CD4-positive, alpha-beta T cell treated with Interleukin-4 for 4 hours (primary cell): Measurements from ENCODE around the gene ALPI.
"Not testable (repeated sequence)": the region's sequence is repeated elsewhere in the genome, so short reads cannot be mapped to it uniquely, and the experiment has no call there.

Experiments
- DNase-seq: peaks from one replicate; pipeline ENCODE4 v3.0.0-alpha.2; 2020

ALPI gene

DNA sequence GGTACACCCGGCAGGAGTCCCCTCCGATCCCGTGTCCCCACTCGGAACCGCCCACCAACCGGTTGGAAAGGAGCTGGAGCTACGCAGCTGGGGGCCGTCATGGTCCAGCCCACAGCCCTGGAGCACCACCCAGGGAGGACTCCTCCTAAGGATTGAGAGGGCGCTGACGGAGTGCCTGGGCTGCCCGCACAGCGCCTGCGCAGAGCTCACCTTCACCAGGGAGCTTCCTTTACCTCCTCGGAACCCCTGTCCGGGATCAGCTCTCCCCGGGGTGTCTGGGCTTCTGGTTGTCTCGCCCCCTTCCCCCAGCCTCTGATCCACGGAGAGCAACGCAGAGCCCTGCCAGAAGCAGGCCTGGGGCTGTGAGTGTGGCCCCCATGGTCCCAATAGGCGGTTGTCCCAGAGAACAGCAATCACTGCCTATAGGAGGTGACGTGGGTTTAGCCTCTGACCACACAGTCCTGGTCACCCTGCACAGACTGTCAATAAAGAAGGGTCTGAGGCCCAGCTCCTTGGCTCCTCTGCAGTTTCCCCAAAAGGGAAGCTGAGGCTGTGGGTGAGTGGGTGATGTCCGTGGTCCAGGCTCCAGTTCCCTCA is 34.7 kb upstream of the ALPI start:
- no peak for DNase-seq

DNA sequence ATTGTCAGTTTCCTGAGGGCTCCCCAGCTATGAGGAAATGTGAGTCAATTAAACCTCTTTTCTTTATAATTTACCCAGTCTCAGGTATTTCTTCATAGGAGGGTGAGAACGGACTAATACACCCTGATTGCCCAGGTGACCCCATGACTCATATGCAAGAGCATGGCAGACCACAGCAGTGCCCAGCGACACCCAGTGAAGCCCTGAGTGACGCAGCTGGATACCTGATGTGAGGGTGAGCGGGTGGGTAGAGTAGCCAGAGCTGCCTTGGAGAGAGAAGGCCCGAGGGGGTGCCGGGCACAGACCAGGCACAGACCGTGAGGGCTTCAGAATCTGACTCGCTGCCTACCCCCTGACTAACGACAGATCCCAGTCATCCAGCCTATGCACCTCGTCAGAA is 33.9 kb upstream of the ALPI start:
- no peak for DNase-seq

DNA sequence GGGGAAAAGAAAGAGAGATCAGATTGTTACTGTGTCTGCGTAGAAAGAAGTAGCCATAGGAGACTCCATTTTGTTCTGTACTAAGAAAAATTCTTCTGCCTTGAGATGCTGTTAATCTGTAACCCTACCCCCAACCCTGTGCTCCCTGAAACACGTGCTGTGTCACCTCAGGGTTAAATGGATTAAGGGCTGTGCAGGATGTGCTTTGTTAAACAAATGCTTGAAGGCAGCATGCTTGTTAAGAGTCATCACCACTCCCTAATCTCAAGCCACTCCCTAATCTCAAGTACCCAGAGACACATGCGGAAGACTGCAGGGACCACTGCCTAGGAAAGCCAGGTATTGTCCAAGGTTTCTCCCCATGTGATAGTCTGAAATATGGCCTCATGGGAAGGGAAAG is 33.0 kb upstream of the ALPI start:
- DNase-seq, result not testable (repeated sequence)

DNA sequence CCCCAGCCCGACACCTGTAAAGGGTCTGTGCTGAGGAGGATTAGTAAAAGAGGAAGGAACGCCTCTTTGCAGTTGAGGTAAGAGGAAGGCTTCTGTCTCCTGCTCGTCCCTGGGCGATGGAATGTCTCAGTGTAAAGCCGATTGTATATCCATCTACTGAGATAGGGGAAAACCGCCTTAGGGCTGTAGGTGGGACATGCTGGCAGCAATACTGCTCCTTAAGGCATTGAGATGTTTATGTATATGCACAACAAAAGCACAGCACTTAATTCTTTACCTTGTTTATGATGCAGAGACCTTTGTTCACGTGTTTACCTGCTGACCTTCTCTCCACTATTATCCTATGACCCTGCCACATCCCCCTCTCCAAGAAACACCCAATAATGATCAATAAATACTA is 32.5 kb upstream of the ALPI start:
- DNase-seq, result not testable (repeated sequence)

DNA sequence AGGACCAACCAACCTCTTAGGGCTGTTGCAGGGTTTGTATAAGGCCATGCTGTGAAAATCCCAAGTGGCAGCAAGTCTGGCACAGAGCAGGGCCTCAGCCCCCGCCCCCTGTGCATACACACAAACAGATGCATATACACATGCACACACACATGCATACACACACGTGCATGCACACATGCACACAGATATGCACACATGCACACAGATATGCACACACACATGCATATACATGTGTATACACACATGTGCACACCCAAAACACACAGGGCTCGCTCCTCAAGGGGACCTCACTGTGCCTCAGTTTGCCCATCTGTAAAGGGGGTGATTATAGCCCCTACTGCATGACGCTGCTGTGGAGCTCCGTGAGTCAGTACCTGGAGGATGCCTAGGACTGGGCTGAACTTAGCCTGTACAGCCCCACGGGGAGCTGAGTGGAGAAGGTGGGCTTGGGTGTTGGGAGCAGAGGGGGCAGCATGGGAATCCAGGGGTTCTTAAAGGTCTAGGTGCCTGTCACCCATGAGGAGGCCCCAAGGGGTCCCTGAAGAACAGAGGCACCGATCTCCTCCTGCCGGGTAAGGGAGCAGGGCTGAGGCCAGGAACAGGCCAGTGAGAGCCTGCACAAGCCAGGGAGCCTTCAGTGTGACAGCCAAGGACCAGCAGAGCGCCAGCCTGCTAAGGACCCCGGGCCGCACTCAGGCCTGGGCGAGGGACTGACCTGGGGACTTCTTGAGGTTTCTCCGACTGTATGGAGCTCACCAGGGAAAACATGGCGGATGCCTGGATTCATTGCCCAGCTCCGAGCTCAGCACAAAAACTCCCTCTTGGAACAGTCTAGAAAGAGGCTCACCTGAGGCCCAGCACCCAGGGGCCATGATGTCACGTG is 24.0 kb upstream of the ALPI start:
- DNase-seq, result no peak

DNA sequence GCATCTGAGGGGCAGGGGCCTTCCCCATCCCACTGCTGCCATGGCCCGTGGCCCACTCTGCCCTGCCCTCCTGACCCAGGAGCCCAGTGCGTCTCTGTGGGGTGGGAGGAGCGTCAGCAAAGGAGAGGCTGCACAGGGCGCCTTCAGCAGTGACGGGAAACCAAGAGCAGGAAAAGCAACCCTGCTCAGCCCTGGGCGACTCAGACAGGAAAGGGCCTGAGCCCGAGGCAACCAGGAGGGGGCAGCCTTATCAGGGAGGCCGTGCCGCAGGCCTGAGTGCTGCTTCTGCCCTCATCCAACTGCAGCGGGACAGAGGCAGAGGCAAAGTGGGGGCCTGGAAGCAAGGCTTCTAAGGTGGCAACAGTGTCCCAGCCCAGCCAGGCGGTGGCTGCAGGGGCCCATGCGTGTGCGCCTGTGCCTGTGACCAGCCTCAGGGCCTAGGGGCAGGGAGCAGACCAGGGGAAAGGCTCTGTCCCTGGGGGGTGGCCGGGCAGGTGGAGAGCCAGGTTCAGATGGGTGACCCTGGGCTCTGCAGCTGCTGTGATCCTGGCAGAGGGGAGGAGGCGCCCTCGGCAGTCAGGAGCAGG is 23.3 kb upstream of the ALPI start:
- DNase-seq, result no peak

DNA sequence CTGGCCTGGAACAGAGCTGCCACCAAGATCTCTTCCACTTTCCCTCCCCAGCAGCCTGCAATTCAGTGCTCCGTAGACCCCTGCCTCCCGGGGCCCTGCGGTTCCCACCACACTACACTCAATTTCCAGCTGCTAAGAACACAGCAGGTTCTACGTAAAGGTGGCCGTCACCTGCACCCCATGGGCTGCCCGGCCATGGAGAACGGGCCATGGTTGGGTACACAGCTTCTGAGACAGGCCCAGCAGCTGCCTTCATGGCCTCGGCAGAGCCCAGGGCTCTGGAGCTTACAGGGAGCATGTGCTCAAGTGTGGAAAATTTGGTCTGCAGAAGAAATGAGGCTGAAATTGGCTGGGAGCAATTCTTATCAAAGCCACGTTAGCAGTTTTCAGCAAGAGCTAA is 22.3 kb upstream of the ALPI start:
- not testable (repeated sequence) for DNase-seq

DNA sequence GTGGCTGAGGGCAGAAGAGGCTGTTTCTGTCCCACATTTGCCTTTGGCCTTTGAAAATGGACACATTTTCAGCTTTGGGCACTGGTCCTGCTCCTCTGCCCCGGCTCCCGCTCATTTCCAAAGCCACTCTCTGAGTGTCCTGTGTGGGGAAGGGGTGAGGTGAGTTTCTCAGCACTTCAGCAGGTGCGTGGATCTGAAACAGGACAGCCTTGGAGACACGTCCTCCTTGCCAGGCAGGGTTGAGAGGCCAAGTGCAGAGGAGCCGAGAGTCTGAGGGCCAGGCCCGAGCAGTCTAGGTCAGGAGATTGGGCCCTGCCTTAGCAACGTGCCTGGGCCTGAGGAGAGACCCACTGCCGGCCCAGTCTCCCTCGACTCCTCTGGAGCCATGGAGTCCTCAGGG is 21.9 kb upstream of the ALPI start:
- DNase-seq, result no peak

DNA sequence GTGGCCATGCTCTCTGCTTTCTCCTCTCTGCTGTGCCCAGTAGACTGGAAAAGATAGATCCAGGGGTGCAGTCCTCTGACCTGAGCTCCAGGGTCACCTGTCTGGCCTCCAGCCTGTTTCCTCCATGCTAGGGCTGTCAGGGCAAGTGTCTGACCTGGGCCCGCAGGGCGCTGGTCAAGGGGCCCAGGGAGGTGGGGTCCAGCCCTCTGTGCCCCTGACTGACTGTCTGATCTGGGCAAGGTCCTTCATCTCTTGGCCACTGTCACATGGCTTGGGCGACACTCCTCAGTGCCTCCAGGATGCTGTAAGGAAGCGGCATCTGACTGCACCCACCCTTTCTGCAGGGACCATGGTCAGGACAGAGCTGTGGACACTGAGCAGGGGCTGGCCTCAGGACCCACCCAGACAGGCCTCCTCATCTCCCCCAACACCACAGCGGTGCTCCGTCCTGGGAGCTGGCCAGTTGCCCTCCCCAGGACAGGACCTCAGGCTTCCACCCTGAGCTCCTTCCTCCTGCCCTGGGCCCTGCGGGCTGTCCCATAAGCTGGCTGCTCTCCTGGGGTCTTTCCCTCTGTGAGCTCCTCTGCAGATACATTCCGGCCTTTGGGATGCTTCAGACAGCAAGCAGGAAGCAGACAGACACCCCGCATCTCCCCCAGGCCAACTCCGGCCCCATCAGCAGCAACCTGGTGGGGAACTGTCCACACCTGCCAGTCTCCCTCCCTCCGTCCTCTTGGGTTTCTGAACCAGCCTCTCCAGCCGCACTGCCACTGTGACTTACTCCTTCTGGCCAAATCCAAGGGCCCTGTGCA is 21.2 kb upstream of the ALPI start:
- no peak for DNase-seq

DNA sequence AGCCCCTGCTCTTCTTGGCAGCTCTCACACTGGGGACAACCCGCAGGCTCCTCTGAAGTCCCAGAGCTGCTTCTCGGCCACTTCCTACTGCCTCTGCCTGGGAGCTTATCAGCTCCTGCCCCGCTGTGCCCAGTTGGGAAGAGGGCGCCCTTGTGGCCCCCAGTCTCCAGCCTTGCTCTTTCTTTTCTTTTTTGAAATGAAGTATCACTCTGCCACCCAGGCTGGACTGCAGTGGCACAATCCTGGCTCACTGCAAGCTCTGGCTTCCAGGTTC is 20.6 kb upstream of the ALPI start:
- DNase-seq, result no peak

DNA sequence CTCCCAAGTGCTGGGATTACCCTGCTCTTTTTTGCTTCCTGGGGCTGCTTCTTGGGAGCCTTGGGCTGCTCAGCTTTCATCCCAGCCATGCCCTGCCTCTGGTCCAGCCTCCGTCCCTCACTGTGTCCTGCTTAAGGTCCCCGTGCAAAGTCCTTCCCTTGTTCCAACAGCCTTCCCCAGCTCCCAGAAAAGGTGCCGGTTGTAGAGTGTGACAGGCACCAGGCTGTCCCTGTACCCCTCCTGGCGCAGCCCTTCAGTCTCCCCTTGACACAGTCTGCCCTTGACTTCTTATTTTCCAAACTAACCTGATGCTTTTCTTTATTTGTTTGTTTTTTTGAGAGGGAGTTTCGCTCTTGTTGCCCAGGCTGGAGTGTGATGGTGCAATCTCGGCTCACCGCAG is 20.1 kb upstream of the ALPI start:
- no peak for DNase-seq

DNA sequence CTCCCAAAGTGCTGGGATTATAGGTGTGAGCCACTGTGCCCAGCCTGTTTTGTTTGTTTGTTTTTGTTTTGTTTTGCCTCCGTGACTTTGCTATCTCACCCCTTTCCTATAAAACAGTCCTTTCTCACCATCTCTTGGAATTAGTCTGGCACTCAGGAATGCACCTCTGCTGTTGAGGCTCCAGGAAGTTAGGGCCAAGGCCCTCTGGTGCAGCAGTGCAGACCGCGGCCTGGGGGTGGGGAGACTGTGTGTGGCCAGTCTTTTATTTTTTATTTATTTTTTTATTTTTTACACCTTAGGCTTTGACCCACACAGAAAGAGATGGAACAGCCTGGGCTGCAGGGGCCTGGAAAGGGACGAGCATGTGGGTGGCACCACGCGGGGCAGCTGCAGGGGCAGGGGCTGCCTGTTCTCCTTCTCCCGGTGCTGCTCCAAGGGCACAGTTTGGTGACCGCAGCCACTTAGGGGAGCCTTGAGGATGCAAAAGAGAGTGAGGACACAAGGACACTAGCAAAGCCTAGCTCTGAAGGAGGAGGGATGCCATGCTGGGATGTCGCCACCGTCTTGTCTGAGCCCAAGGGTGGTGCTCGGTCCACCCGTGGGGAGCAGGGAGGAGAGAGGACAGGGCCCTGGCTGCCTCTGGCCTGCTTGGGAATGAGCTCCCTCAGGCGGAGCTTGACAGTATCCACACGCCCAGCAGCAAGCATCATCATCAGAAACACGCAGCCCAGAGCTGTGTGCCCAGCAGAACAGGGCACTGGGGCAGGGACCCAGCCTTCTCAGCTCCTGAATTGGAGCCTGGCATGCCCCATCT is 19.4 kb upstream of the ALPI start:
- DNase-seq, result no peak

DNA sequence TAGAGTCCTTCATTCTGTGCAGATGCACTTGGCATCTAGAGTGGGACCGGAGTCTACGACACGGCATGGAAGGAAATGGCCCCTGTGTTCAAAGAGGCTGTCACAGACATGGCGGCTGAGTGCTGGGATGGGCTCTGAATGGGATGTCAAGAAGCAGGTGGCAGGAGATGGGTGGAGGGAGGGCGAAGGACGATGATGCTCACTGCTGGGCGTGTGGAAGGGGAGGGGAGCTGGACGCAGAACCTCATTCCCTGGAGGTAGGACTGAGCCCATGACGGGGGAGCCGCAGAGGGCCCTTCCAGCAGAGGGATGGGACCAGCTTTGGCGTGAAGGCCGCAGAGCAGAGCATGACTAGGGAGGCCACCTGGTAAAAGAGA is 18.8 kb upstream of the ALPI start:
- no peak for DNase-seq

DNA sequence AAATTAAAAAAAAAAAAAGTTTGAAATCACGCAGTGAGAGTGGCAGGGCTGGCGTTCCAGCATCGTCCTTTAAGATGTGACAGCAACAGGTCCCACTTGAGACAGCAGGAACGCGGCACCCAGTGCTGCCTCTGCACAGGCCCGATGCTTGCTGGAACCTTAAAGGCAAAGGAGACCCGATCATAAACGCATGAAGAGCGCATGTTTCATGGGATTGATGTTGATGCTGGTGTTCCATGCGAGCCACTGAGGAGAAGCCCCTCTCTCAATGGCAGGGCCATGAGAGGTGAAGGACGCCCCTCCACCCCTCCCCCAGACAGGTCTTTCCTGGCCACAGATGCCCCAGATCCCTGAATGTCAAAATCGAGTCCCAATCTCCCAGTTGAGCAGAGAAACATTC is 17.9 kb upstream of the ALPI start:
- DNase-seq, result no peak

DNA sequence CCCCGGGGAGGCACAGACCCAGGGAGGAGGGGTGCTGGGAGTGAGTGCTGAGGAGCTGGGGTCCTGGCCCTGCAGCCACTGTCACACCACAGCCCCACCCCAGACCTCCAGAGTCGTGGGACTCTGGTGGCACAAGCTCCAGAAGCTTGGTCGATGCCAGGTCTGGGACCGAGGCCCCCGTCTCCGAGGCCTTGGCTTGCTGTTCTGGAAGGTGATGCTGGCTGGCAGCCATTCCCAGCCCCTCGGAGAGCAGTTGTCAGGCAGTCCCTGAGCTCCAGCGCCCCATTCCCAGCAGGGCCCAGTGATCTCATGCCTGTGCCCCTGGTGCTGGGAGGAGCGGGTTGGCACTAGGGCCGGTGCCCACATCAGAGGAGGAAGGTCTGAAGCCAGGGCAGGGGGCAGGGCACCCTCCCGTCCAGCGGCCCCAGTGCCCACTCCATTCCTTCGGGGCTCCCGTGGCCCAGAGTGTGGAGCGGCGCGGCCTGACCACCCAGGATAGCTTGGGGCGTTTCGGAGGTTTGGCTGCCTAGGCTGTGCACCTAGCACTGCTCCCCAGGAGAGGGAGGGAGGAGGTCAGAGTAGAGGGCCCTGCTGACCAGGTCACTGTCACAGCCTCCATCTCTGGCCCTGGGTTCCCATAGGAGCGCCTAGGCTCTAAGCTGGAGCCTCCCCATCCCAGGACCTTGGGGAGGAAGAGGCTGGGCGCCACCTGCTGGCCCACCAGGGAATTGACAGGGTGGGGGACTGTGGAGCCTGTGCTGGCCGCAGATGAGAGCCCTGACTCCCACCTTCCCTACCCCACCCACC is 16.8 kb upstream of the ALPI start:
- DNase-seq, result peak; percentile 28

DNA sequence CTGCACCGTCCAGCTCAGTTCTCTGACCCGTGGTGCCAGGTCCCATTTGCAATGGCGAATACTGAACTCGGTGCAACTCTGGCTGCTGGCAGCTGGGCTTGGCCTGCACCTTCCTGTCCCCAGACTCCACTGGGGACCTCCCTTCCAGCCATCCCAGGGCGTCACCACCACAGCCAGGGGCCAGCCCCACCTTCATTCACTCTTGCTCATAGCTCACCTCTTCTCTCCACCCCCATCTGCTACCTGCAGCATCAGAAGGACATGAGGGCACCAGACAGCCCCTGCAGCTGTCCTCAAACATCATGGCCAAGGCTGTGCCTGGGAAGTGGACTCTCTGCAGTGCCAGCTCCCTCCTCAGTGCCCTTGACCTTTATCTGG is 16.2 kb upstream of the ALPI start:
- DNase-seq, result no peak

DNA sequence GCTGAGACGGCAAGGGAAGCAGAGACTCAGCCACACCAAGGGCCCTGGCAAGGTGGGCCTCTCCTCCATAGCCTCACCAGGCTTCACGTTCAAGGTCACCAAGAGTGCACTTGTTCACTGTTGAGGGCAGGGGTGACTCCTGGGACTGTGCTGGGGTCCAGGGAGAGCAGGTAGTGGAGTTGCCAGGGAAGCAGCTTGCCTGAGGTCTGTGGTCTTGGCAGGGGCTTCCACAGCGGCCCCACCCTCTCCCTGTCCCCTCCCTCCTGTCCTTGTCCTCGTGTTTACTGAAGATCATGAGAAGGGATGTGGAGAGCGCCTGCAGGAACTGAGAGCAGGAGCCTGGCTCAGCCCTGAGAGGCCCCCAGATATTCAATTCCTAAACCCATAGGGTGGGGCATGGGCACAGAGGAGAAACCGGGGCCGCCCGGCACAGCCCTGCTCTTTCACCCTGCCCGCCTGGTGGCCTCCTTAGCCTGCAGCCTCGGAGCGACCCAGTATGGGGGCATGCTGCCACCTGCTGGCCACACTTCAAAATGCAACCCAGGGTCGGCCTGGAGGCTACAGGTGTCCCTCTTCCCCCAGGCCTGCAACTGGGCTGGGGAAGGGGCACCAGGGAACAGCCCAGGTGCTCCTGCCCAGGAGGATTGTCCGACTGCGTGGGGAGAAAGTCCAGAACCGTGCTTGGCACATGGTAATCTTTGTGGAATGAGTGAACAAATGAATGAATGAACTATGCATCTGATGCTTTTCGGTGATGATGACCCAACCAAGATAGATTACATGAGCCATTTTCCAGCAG is 15.5 kb upstream of the ALPI start:
- peak; percentile 71 for DNase-seq

DNA sequence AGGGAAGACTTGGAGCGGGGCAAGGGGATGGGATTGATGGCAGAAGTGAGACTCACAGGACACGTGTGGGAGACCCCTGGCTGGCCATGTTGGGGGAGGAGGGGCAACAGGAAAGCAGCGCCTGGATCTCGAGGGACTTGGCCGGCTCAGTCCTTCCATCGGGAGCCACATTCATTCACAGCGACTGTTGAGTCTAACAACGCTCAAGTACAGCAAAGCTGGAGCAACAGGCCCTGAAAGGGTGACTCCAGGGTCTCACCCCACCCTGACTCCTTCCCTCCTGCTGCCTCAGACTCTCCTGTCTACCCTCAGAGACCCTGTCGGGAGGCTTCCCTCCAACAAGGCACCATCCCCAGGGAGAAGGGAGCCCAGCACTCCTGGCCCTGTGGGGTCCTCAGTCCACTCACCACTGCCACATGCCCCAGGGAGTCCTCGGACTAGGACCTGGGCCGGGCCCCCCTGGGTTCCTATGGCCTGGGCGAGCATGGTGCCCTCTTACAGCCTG is 14.8 kb upstream of the ALPI start:
- DNase-seq, result no peak

DNA sequence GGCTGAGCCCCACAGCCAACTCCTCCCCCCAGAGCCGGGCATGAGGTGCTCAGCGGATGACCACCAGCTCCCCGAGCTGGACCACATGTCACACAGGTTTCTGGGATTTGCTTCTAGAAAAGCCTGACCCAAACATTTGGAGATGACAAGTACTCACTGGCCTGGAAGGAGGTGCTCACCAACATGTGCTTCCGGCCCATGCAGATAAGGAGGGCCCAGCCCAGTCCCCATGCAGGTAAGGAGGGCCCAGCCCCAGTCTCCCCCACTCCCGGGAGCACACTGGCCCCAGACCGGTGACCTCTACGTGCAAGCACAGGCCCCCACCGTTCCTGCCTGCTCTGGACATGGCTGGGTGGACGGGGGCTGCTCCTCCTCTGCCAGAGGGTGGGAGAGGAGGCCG is 14.0 kb upstream of the ALPI start:
- not testable (repeated sequence) for DNase-seq

DNA sequence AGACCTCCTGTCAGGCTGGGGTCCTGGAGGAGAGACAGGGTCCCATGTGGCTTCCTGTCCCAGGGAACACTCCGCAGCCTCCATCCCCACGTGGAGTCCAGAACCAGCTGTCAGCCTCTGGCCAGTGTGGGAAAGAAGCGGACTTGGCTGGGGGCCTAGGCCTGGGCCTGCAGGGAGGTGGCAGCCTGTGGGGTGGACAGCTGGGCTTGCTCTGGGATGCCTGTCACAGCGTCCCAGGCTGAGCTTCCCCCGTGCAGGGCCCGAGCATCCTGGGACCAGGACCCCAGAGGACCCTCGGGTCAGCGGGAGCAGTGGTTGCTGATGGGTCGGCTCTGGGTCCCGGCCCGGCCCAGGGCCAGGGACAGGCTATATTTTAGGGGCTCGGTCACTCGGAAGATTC is 13.5 kb upstream of the ALPI start:
- not testable (repeated sequence) for DNase-seq

DNA sequence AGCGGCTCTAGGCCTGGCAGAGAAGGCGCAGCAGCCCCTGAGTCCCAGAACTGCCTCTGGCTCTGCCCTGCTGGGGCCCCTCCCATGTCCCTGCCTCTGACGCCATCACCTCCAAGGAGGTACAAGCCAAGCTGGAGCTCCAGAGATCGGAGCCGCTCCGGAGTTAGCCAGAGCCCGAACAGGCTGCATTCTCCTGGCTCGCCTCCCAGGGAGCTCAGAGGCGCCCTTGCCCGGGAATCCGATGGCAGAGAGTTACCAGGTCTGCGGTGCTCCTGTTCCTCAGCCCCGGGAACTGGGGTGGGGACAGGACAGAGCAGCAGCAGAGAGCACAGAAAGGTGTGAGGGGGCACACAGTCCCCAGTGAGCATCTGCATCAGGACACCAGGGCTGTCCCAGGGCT is 12.9 kb upstream of the ALPI start:
- DNase-seq, result not testable (repeated sequence)
